RWPE2 (cell line): Measurements from ENCODE around the gene DCUN1D3.

Experiments used
- ATAC-seq: fragments of 200-7000 bp; cut with Tn5 transposase; 3 replicates; pipeline ENCODE4 v1.9.1; 2021; ENCODE audit warnings: low read depth
- DNase-seq: peaks from one replicate; pipeline ENCODE4 v3.0.0-alpha.2; 2020; ENCODE audit warnings: low spot score
- H3K27ac ChIP-seq: fragments of 450-650 bp; 2 replicates; pipeline ENCODE4 v1.5.1; 2017; ENCODE audit warnings: mild to moderate bottlenecking; ENCODE audit not compliant: poor library complexity, severe bottlenecking
- H3K27me3 ChIP-seq: fragments of 250-450 bp; sonication (Bioruptor Pico); 2 replicates; pipeline ENCODE4 v1.5.1; 2021; ENCODE audit warnings: mild to moderate bottlenecking, moderate library complexity; ENCODE audit not compliant: insufficient read depth, poor library complexity, severe bottlenecking
- H3K36me3 ChIP-seq: fragments of 250-450 bp; sonication (Bioruptor Pico); 2 replicates; pipeline ENCODE4 v1.5.1; 2020; ENCODE audit warnings: low read depth, mild to moderate bottlenecking, moderate library complexity
- H3K4me1 ChIP-seq: fragments of 250-450 bp; sonication (Bioruptor Pico); 2 replicates; pipeline ENCODE4 v1.5.1; 2021; ENCODE audit warnings: mild to moderate bottlenecking, moderate library complexity; ENCODE audit not compliant: insufficient read depth, poor library complexity, severe bottlenecking
- H3K4me3 ChIP-seq: fragments of 250-450 bp; sonication (Bioruptor Pico); 2 replicates; pipeline ENCODE4 v1.5.1; 2021; ENCODE audit warnings: mild to moderate bottlenecking, moderate library complexity; ENCODE audit not compliant: severe bottlenecking
- H3K9me3 ChIP-seq: fragments of 250-450 bp; sonication (Bioruptor Pico); 2 replicates; pipeline ENCODE4 v1.5.1; 2021; ENCODE audit warnings: mild to moderate bottlenecking, moderate library complexity; ENCODE audit not compliant: severe bottlenecking
- CTCF ChIP-seq: fragments of 450-650 bp; IDR thresholded peaks from one replicate; pipeline ENCODE4 v1.5.1; 2017; ENCODE audit warnings: mild to moderate bottlenecking, moderate library complexity; ENCODE audit not compliant: poor library complexity, severe bottlenecking

Gene DCUN1D3

GRCh38 chr16:20889625-20890275 lies 10.4 kb downstream of the DCUN1D3 start:
- H3K27me3 ChIP-seq, result no peaks in the 10 kb centered on the region
- TF ChIP-seq CTCF, result no peak
- no peak for DNase-seq
- no peaks in the 10 kb centered on the region for H3K9me3 ChIP-seq
- peaks cover 21% of the 10 kb centered on the region for H3K36me3 ChIP-seq
- H3K4me1 ChIP-seq, result no peaks in the 10 kb centered on the region
- ATAC-seq, result no peak
- H3K27ac ChIP-seq, result no peak overlapping the region
- no peak overlapping the region for H3K4me3 ChIP-seq

GRCh38 chr16:20887207-20887606 lies 13.0 kb downstream of the DCUN1D3 start:
- ATAC-seq (no peak), DNase-seq (no peak)
- no peak for TF ChIP-seq CTCF
- Histone ChIP-seq H3K4me1 (peaks cover 5% of the 10 kb centered on the region), H3K4me3 (no peak overlapping the region), H3K27ac (no peak overlapping the region), H3K36me3 (peaks cover 9% of the 10 kb centered on the region; the same call in 1 of the 2 replicates), H3K27me3 (no peaks in the 10 kb centered on the region), H3K9me3 (no peaks in the 10 kb centered on the region)

GRCh38 chr16:20886320-20886719 lies 13.8 kb downstream of the DCUN1D3 start:
- Histone ChIP-seq H3K27ac (no peak overlapping the region), H3K27me3 (no peaks in the 10 kb centered on the region), H3K36me3 (peaks cover 8% of the 10 kb centered on the region; the same call in 1 of the 2 replicates), H3K4me3 (no peak overlapping the region), H3K4me1 (peaks cover 5% of the 10 kb centered on the region), H3K9me3 (no peaks in the 10 kb centered on the region)
- ATAC-seq (no peak), DNase-seq (no peak)
- TF ChIP-seq CTCF, result no peak

- H3K4me3 ChIP-seq, result no peak overlapping the region
- H3K4me1 ChIP-seq, result peaks cover 15% of the 10 kb centered on the region
- no peaks in the 10 kb centered on the region for H3K27me3 ChIP-seq
- DNase-seq (no peak), ATAC-seq (peak; percentile 57; the same call in 1 of the 3 replicates)
- no peak for TF ChIP-seq CTCF
- H3K9me3 ChIP-seq, result no peaks in the 10 kb centered on the region
- peaks cover 8% of the 10 kb centered on the region; the same call in 1 of the 2 replicates for H3K36me3 ChIP-seq
- no peak overlapping the region for H3K27ac ChIP-seq
Observed at GRCh38 chr16:20884240-20884556, 16.0 kb downstream of the DCUN1D3 start.

GRCh38 chr16:20883554-20884239 lies 16.5 kb downstream of the DCUN1D3 start:
- Histone ChIP-seq H3K27ac (no peak overlapping the region), H3K4me3 (no peak overlapping the region)

More at GRCh38 chr16:20883554-20884239, 16.5 kb downstream of the DCUN1D3 start:
- H3K27me3 ChIP-seq, result no peaks in the 10 kb centered on the region
- peaks cover 20% of the 10 kb centered on the region for H3K4me1 ChIP-seq
- no peaks in the 10 kb centered on the region for H3K9me3 ChIP-seq
- H3K36me3 ChIP-seq, result peaks cover 8% of the 10 kb centered on the region; the same call in 1 of the 2 replicates
- TF ChIP-seq CTCF, result no peak
- DNase-seq, result no peak
- no peak for ATAC-seq
